Measurements from ENCODE around the gene KDM1A.

GRCh38 chr1:23069675-23070074 is 50.4 kb downstream of the KDM1A start:
- TF ChIP-seq, protein P1, sequence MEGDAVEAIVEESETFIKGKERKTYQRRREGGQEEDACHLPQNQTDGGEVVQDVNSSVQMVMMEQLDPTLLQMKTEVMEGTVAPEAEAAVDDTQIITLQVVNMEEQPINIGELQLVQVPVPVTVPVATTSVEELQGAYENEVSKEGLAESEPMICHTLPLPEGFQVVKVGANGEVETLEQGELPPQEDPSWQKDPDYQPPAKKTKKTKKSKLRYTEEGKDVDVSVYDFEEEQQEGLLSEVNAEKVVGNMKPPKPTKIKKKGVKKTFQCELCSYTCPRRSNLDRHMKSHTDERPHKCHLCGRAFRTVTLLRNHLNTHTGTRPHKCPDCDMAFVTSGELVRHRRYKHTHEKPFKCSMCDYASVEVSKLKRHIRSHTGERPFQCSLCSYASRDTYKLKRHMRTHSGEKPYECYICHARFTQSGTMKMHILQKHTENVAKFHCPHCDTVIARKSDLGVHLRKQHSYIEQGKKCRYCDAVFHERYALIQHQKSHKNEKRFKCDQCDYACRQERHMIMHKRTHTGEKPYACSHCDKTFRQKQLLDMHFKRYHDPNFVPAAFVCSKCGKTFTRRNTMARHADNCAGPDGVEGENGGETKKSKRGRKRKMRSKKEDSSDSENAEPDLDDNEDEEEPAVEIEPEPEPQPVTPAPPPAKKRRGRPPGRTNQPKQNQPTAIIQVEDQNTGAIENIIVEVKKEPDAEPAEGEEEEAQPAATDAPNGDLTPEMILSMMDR (IDR thresholded peaks at IDR 0.05) = no peak
- TF ChIP-seq EZH2 (IDR thresholded peaks at IDR 0.05) = no peak

Measured in neural progenitor cell (in vitro differentiated cells).